HG03064 (cell line): ENCODE data around the gene POFUT2.

Experiments used
- ATAC-seq: cut with Tn5 transposase; IDR thresholded peaks from one replicate; pipeline ENCODE4 v1.9.1; 2021; ENCODE audit warnings: low read depth; ENCODE audit not compliant: unreplicated experiment

POFUT2 gene

GRCh38 chr21:45299026-45299863 lies 11.6 kb upstream of the POFUT2 start:
- no peak for ATAC-seq

GRCh38 chr21:45297869-45298268 lies 10.2 kb upstream of the POFUT2 start:
- no peak for ATAC-seq

DNA sequence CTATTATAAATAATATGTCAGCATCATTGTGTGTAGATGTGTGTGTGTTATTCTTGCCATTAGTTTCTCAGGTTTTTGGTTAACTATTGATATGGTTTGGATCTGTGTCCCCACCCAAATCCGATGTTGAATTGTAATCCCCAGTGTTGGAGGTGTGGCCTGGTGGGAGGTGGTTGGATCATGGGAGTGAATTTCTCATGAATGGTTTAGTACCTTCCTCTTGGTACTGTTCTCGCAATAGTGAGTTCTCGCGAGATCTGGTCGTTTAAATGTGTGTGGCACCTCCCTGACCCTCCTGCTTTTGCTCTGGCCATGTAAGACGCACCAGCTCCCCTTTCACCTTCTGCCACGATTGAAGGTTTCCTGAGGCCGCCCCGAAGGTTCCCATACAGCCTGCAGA lies 9.6 kb upstream of the POFUT2 start:
- no peak for ATAC-seq

DNA sequence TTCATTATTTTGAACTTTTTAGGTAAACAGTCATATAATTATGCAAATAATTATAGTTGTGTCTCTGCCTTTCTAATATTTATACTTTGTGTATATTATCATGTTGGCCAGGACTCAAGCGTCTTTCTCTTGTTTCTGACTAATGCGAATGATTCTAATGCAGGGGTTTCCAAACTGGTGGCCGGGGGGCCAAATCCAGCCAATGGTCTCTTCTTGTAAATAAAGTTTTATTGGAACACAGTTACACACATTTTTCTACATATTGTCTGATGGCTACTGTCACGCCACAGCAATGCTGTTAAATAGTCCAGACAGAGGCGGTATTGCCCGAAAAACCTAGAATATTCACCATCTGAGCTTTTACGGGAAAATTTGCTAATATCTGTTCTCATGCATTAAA lies 8.9 kb upstream of the POFUT2 start:
- no peak for ATAC-seq

- ATAC-seq, result no peak
Measured at GRCh38 chr21:45295576-45296365, 8.1 kb upstream of the POFUT2 start.

- no peak for ATAC-seq
Measured at GRCh38 chr21:45294509-45295291, 7.0 kb upstream of the POFUT2 start.

GRCh38 chr21:45293726-45294401 lies 6.2 kb upstream of the POFUT2 start:
- no peak for ATAC-seq

DNA sequence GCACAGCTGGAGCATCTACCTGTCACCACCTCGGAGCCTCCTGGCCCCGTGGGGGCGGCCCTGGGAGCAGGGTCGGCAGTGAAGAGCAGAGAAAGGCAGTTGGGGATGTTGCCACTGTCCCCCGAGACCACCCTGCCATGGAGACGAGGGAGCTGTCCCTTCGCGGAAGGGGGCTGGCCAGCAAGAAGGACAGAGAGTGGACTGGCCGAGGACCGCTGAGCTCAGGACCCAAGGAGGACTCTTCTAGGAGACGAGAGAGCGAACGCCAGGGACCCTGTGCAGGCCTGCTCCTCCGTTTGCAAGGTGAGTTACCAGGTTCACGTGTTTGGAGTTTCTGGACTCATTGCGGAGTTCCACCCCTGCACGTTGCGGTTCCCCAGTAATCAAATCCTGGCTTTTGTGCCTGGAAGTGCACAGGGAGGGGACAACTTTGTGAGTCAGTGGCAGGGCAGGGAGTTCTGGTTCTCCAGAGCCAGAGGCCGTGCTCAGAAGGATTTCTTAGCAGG lies 5.6 kb upstream of the POFUT2 start:
- no peak for ATAC-seq

- ATAC-seq, result no peak
Measured at GRCh38 chr21:45292399-45293219, 4.9 kb upstream of the POFUT2 start.

DNA sequence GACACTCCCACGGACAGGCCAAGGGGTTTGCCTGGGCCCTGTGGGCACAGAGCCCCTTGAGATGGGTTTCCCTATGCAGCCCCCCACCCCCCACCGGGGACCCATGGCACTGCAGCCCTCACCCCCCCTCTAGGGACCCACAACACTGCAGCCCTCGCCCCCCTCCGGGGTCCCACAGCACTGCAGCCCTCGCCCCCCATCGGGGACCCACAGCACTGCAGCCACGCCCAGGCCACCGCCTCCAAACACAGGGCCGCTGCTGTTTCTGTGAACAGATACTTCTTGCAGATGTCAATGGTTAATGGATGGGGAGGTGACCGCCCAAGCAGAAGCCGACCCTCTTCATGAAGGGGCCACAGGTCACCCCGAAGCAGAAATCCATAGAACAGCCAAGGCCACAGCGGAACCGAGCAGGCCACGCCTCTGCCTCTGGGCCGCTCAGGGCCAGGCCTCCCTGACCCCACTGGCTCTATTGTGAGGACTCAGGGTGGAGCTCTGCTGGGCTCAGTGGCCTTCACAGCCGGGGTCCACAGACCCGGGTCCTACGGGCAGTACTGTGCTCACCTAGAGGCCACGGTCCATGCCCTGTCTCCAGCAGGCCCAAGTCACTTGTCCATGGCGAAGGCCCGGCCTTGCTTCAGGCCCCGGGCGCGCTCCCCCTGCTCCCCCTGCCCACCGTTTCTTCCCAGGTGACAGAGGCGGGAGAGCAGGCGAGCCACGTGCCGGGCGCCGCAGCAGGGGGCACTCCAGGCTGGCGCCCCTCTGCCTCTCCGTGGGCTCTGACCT lies 4.1 kb upstream of the POFUT2 start:
- ATAC-seq, result no peak

- no peak for ATAC-seq
Measured at GRCh38 chr21:45290948-45291612, 3.4 kb upstream of the POFUT2 start.

DNA sequence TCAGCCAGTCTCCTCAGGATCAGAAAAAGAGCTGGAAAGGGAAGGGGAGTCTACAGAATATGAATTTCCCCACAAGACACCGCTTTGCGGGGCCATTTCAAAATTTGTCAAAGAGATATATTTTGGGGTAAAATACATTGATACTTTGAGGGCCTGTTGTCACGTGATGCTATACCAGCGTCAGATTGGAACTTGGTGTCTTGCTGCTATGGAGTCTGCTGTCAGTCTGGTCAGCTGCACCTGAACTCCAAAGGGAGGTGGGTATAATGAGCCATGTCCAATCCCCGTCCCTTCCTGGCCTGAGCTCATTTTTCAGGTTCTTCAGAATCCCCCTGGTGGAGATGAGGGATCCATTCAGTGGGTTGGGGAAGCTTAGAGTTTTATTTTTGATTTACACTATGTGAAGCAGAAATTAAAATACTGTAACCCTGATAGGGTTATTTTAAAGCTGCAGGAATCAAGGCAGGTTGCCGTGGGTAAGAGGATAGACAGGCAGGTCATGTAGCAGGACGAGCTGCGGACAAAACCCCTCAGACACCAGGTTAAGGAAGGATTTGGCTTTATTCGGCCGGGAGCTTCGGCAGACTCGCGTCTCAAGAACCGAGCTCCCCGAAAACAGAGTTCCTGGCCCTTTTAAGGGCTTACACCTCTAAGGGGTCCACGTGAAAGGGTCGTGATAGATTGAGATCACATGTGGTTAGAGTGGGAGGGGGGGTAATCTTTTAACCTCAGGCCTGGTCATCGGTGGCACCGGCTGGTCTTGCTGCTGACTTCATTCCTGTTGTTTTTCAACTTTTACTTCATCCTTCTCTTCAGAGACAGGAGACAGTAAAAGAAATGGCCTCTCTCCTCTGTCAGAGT lies 2.2 kb upstream of the POFUT2 start:
- no peak for ATAC-seq

DNA sequence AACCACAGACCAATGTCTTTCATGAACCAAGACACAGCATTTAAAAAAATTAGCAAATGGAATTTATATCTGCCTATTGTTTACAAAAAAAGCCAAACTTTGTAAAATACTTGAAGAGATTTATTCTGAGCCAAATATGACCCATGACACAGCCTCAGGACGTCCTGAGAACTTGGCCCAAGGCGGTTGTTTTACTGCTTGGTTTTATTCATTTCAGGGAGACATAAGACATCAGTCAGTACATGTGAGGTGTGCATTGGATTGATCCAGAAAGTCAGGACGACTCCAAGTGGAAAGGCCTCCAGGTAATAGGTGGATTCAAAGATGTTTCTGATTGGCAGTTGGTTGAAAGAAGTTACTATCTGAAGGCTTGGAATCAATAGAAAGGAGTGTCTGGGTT lies 1.4 kb upstream of the POFUT2 start:
- no peak for ATAC-seq

GRCh38 chr21:45288441-45288841 lies 746 bp upstream of the POFUT2 start:
- no peak for ATAC-seq

- ATAC-seq, result no peak
Measured at GRCh38 chr21:45286671-45287437, 841 bp downstream of the POFUT2 start.

DNA sequence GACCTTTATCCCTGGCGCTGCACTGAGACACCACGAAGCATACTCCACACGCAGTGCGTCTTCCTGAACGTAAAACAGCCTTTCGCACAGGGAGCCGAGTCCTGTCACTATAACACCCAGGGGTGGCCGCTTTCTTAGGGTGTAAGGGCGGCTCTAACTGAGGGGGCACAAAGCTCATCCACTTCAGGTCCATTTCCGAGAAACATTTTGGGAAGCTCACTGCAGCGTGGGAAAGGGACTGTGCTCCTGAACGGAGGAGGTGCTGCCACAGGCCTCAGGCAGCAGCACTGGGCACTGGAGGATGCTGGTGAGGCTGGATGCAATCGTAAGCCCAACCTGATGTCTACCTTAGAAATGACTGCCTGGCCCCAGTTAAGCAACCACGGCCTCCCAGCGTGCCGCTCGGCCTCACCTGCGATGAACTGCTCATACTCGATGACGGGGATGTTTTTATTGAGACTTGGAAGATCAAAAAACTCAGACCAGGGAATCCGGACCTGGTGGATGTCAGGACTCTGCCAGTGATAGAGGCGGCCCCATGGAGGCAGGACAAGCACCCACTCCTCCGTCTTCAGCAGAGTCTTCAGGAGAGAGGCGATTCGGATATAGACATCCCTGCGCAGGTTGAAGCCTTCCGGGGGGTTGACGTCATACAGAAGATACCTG lies 2.3 kb downstream of the POFUT2 start:
- no peak for ATAC-seq
